Measurements from ENCODE around the gene PTPRM.

PTPRM gene

GRCh38 chr18:8391068-8391467 lies 824.0 kb downstream of the PTPRM start:
- DNase-seq (ENCODE audit: low read depth in 2 of 2), result no peak

GRCh38 chr18:8396254-8396653 lies 829.1 kb downstream of the PTPRM start:
- no peak for DNase-seq (ENCODE audit: low read depth in 2 of 2)

GRCh38 chr18:8397034-8397433 lies 829.9 kb downstream of the PTPRM start:
- no peak for DNase-seq (ENCODE audit: low read depth in 2 of 2)

GRCh38 chr18:8399138-8399537 lies 832.0 kb downstream of the PTPRM start:
- DNase-seq (ENCODE audit: low read depth in 2 of 2), result no peak

- DNase-seq (ENCODE audit: low read depth in 2 of 2), result no peak
These were observed 833.2 kb downstream of the PTPRM start for GRCh38 chr18:8400193-8400752.

GRCh38 chr18:8400825-8401224 lies 833.7 kb downstream of the PTPRM start:
- no peak for DNase-seq (ENCODE audit: low read depth in 2 of 2)

- no peak for DNase-seq (ENCODE audit: low read depth in 2 of 2)
These were observed 834.5 kb downstream of the PTPRM start for GRCh38 chr18:8401606-8402005.

GRCh38 chr18:8402237-8402636 lies 835.1 kb downstream of the PTPRM start:
- no peak for DNase-seq (ENCODE audit: low read depth in 2 of 2)

GRCh38 chr18:8403713-8404112 lies 836.6 kb downstream of the PTPRM start:
- no peak for DNase-seq (ENCODE audit: low read depth in 2 of 2)

- no peak for DNase-seq (ENCODE audit: low read depth in 2 of 2)
These were observed 839.2 kb downstream of the PTPRM start for GRCh38 chr18:8406186-8406867.

GRCh38 chr18:8406868-8407250 lies 839.7 kb downstream of the PTPRM start:
- DNase-seq (ENCODE audit: low read depth in 2 of 2), result no peak

GRCh38 chr18:8409151-8409550 lies 842.0 kb downstream of the PTPRM start:
- DNase-seq (ENCODE audit: low read depth in 2 of 2), result no peak

GRCh38 chr18:8411492-8411891 lies 844.4 kb downstream of the PTPRM start:
- no peak for DNase-seq (ENCODE audit: low read depth in 2 of 2)

- no peak for DNase-seq (ENCODE audit: low read depth in 2 of 2)
These were observed 845.0 kb downstream of the PTPRM start for GRCh38 chr18:8412117-8412516.

GRCh38 chr18:8413189-8413588 lies 846.1 kb downstream of the PTPRM start:
- DNase-seq (ENCODE audit: low read depth in 2 of 2), result no peak

- no peak for DNase-seq (ENCODE audit: low read depth in 2 of 2)
These were observed 846.6 kb downstream of the PTPRM start for GRCh38 chr18:8413751-8414150.

- DNase-seq (ENCODE audit: low read depth in 2 of 2), result no peak
These were observed 849.3 kb downstream of the PTPRM start for GRCh38 chr18:8416212-8417019.

GRCh38 chr18:8422391-8422790 lies 855.3 kb downstream of the PTPRM start:
- no peak for DNase-seq (ENCODE audit: low read depth in 2 of 2)

- DNase-seq (ENCODE audit: low read depth in 2 of 2), result no peak
These were observed 856.0 kb downstream of the PTPRM start for GRCh38 chr18:8423051-8423557.

GRCh38 chr18:8424481-8424880 lies 857.4 kb downstream of the PTPRM start:
- DNase-seq (ENCODE audit: low read depth in 2 of 2), result no peak

- DNase-seq (ENCODE audit: low read depth in 2 of 2), result no peak
These were observed 858.0 kb downstream of the PTPRM start for GRCh38 chr18:8424917-8425725.

- no peak for DNase-seq (ENCODE audit: low read depth in 2 of 2)
These were observed 859.3 kb downstream of the PTPRM start for GRCh38 chr18:8426401-8426800.
